NCI-H146 (cell line): ENCODE data around the gene RTBDN.
A peak's percentile ranks its signal among the peaks of the same experiment; 100 is the strongest.

Experiments used
- DNase-seq: peaks from one replicate; lab custom pipeline; 2025; lab: John Stamatoyannopoulos, UW

RTBDN gene

GRCh38 chr19:12792051-12792852 lies 42.1 kb downstream of the RTBDN start:
- peak; percentile 89 for DNase-seq

- peak; percentile 97 for DNase-seq
Observed at GRCh38 chr19:12791345-12792050, 42.9 kb downstream of the RTBDN start, which contains the start of gene JUNB. JUNB (plus strand) TSS chr19:12791486; CDS start chr19:12791772, 286 bp downstream.

- no peak for DNase-seq
Observed at GRCh38 chr19:12790628-12791344, 43.6 kb downstream of the RTBDN start.

- DNase-seq = peak; percentile 99
Observed at GRCh38 chr19:12789904-12790619, 44.3 kb downstream of the RTBDN start.

GRCh38 chr19:12789098-12789903 lies 45.1 kb downstream of the RTBDN start:
- DNase-seq = peak; percentile 81

- peak; percentile 58 for DNase-seq
Observed at GRCh38 chr19:12788682-12789097, 45.7 kb downstream of the RTBDN start.

GRCh38 chr19:12788042-12788681 lies 46.2 kb downstream of the RTBDN start:
- no peak for DNase-seq

GRCh38 chr19:12787458-12787857 lies 46.9 kb downstream of the RTBDN start:
- no peak for DNase-seq

- no peak for DNase-seq
Observed at GRCh38 chr19:12786952-12787351, 47.4 kb downstream of the RTBDN start.

GRCh38 chr19:12786141-12786870 lies 48.1 kb downstream of the RTBDN start:
- no peak for DNase-seq

GRCh38 chr19:12785431-12786031 lies 48.8 kb downstream of the RTBDN start:
- DNase-seq = no peak

GRCh38 chr19:12784871-12785430 lies 49.4 kb downstream of the RTBDN start:
- DNase-seq = no peak

- no peak for DNase-seq
Observed at GRCh38 chr19:12784394-12784870, 49.9 kb downstream of the RTBDN start.

- no peak for DNase-seq
Observed at GRCh38 chr19:12783849-12784393, 50.5 kb downstream of the RTBDN start.

GRCh38 chr19:12783291-12783848 lies 51.0 kb downstream of the RTBDN start:
- no peak for DNase-seq

- peak; percentile 92 for DNase-seq
Observed at GRCh38 chr19:12782424-12783290, 51.7 kb downstream of the RTBDN start.

GRCh38 chr19:12782174-12782423 lies 52.3 kb downstream of the RTBDN start:
- no peak for DNase-seq
